Hepatocyte (in vitro differentiated cells): ENCODE measurements around the gene CGB1.

ENCODE experiments used
- EZH2 ChIP-seq: fragments of 200-600 bp; sonication (generic); IDR thresholded peaks from 2 replicates; pipeline ENCODE4 v1.6.1; 2016; ENCODE audit warnings: antibody characterized with exemption, mild to moderate bottlenecking, borderline replicate concordance
- EZH2phosphoT487 ChIP-seq: fragments of 200-600 bp; sonication (generic); IDR thresholded peaks from one replicate; pipeline ENCODE4 v1.6.1; 2018; ENCODE audit warnings: antibody characterized with exemption, mild to moderate bottlenecking, low read depth, moderate library complexity; ENCODE audit not compliant: unreplicated experiment, severe bottlenecking
- TF ChIP-seq, protein P1 (sequence below): fragments of 200-600 bp; sonication (generic); IDR thresholded peaks from 2 replicates; pipeline ENCODE4 v1.5.1; 2016; ENCODE audit warnings: antibody characterized with exemption, mild to moderate bottlenecking; ENCODE audit not compliant: poor library complexity

DNA sequence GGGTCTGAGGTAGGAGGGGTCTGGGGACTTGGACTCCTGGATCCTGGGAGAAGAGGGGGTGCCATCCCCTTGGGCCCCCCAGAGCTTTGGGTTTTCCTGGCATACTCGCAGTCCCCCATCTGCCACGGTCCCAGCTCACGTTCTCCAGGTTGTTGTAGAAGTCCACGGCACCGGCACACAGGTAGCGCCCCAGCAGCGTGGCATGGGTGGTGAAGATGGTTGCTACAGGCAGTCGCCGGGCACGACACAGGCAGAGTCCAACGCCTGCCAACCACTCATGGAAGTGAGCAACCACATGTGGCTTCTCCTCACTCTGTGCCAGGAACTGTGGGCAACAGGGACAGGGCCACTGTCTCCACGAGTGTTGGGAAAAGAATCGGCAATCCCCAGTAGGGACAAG is 51.0 kb downstream of the CGB1 start:
- TF ChIP-seq, protein P1, sequence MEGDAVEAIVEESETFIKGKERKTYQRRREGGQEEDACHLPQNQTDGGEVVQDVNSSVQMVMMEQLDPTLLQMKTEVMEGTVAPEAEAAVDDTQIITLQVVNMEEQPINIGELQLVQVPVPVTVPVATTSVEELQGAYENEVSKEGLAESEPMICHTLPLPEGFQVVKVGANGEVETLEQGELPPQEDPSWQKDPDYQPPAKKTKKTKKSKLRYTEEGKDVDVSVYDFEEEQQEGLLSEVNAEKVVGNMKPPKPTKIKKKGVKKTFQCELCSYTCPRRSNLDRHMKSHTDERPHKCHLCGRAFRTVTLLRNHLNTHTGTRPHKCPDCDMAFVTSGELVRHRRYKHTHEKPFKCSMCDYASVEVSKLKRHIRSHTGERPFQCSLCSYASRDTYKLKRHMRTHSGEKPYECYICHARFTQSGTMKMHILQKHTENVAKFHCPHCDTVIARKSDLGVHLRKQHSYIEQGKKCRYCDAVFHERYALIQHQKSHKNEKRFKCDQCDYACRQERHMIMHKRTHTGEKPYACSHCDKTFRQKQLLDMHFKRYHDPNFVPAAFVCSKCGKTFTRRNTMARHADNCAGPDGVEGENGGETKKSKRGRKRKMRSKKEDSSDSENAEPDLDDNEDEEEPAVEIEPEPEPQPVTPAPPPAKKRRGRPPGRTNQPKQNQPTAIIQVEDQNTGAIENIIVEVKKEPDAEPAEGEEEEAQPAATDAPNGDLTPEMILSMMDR = no peak
- TF ChIP-seq EZH2 = no peak
- no peak for TF ChIP-seq EZH2phosphoT487
